NCI-H1694 treated with DMSO at 0.1 percent for 48 hours (cell line): ENCODE measurements around the gene CDC42SE2.
"Not testable (repeated sequence)": the region's sequence is repeated elsewhere in the genome, so short reads cannot be mapped to it uniquely, and the experiment has no call there.

ENCODE experiments used
- DNase-seq: peaks from one replicate; lab custom pipeline; 2025; lab: John Stamatoyannopoulos, UW

The CDC42SE2 gene

GRCh38 chr5:131366428-131366827 is 102.6 kb downstream of the CDC42SE2 start:
- DNase-seq: no peak

- no peak for DNase-seq
Measured at GRCh38 chr5:131367219-131367860, 103.5 kb downstream of the CDC42SE2 start.

- no peak for DNase-seq
Measured at GRCh38 chr5:131368866-131369265, 105.0 kb downstream of the CDC42SE2 start.

GRCh38 chr5:131369558-131369957 is 105.7 kb downstream of the CDC42SE2 start:
- no peak for DNase-seq

- DNase-seq: no peak
Measured at GRCh38 chr5:131371835-131372234, 108.0 kb downstream of the CDC42SE2 start.

- no peak for DNase-seq
Measured at GRCh38 chr5:131373265-131373664, 109.4 kb downstream of the CDC42SE2 start.

DNA sequence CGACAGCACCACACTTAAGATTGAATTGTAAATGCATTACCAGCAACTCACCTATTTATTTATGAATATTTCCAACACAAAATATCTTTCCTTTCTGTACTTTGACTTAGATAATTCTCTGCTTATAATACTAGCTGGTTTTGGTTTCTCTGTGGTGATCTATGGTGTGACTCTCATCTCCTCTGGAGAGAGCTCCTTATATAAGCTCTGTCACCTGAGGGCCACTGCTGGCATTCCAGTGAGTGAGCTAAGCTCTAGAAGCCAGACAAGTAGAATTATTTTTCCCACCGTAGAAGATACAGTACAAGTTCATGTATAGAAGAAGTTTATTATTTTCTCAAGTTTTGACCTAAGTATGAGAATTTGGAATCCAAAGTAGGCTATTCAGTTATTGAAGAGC is 111.5 kb downstream of the CDC42SE2 start:
- DNase-seq: no peak

GRCh38 chr5:131377346-131377745 is 113.5 kb downstream of the CDC42SE2 start:
- DNase-seq: no peak

GRCh38 chr5:131377785-131378325 is 114.0 kb downstream of the CDC42SE2 start:
- DNase-seq: no peak

DNA sequence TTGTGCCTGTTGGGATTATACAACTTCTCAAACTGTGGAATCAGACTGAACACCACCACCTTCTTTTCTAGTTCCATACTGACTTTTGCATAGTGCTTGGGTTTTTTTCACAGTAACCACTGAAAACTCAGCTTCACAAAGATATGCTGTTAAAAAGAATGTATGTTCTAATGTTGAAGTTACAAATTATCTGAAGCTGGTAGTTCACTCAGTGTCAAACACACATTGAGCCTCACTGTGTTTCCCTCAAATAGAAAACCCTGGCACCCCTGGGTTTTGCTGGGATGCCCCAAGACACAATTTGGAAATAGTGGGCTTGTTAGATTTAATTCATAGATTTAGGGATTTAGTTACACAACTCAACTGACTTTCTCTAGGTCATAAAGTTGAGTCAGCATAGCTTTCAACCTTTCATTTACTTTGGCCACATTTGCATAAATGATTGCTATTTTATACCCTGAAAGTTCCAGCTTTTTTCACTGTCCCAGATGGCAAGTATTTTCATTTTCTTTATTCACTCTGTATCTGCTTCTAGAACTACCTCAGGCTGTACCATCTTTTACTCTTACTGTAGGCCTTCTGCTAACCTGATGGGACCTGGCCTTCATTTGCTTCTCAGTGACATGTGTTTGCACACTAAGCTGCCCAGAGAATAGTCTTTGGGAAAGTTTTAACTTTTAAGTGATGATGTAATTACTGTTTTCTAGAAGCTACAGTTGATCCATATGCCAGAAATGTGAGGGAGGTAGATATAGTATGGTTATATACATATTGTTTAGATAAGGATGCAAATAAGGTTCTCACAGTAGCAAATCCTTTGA is 115.1 kb downstream of the CDC42SE2 start:
- no peak for DNase-seq

- no peak for DNase-seq
Measured at GRCh38 chr5:131379723-131380122, 115.9 kb downstream of the CDC42SE2 start.

DNA sequence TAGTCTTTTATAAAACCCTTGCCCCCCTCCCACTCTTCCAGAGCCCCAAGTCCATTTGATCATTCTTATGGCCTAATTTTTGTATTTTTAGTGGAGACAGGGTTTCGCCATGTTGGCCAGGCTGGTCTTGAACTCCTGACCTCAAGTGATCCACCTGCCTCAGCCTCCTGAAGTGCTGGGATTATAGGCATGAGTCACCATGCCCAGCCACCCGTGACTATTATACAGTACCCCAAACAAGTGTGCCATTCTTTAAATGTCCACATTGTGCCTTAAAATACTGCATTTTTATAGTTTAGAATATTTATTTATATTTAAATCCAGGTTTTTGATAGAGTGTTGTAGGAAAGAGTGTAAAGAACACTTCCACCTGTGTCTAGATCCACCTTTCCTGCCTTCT is 116.4 kb downstream of the CDC42SE2 start:
- DNase-seq: not testable (repeated sequence)

DNA sequence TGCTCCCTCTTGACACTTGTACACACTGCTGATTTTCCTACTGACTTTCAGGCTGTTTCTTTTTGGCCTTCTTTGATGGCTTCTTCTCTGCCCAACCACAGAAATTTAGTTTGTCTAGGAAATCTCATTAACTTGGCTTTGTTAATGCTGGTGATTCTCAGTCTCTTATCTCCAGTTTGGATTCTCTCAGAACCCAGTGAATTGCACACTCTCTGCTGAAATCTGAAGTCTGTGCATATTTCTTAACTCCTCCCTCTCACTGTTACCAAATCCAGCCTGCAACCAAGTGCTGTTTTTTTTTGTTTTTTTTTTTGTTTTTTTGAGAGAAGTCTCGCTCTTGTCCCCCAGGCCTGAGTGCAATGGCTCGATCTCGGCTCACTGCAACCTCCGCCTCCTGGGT is 117.2 kb downstream of the CDC42SE2 start:
- DNase-seq: no peak

DNA sequence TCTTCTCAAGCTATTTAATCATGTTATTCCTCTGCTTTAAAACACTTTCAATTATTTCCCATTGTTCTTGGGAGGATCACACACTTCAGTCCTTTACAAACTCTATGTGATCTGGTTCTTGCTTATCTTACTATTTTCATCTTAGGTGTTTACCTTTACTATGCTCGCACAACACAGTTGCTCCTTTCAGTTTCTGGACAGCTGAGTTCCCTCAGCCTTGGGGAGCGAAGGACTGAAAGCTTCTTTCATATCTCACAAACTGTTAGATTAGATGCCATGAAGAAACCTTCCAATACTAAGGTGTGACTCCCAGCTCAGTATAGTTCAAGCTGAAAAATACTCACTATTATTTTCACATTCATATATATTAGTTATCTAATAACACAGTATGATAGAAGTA is 117.9 kb downstream of the CDC42SE2 start:
- DNase-seq: no peak

- peak; percentile 5 for DNase-seq
Measured at GRCh38 chr5:131382407-131383395, 118.8 kb downstream of the CDC42SE2 start.

DNA sequence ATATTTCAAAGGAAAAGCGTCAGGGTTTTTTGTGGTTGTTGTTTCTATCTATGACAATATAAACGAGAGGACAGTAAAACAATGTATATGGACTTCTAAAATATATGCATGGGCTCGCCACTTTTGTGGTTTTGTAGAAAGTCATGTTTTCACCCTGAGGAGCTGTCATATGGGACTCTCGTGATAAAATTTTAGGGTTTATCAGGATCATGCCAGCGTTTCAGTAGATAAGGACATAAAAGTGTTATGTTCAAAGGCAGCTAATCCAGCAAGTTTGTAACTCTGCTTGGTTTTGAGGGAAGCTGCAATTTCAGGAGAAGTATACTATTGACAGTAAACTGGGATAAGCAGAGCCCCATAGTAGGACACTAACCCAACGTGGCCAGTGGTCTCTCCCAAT is 120.3 kb downstream of the CDC42SE2 start:
- DNase-seq: no peak

DNA sequence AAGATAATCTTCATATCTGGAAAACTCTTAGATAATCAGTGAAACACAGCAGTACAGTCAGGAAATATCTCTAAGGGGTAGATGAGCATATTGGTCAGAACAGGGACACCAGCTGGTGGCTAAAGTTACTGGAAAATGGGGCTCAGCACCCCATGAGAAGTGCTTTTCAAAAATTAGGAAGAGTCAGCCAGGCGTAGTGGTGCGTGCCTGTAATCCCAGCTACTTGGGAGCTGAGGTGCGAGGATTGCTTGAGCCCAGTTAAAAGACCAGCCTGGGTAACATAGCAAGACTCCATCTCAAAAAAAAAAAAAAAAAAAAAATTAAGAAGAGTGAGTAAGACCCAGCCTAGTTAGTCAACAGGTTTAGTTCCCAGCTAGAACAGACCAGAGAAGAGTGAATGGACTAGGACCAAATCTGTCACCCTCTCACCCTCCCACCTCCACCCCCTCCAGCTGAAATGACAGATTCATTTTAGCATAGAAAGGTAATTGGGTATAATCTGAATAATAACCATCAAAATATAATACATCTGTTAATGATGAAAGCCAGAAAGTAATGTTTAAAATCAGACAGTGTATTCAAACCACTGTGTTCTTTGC is 120.9 kb downstream of the CDC42SE2 start:
- no peak for DNase-seq

- DNase-seq: no peak
Measured at GRCh38 chr5:131386124-131386523, 122.3 kb downstream of the CDC42SE2 start.

DNA sequence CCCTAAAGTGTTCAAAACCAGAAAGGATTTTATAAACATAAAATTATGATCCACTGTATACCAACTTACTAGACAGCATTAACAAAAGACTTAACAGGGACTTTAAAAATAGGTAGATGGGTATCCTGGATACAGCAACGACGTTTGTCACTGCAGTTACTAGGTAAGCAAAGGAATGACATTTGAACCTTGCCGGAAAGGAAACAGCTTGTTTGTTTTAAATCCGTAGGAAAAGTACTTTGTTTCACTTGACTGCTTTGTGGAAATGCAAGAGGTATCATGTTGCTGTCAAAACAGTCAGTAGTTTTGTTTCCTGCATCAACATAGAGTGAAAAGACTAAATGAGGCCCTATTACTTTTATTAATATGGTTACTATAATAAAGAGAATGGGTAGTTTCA is 122.9 kb downstream of the CDC42SE2 start:
- no peak for DNase-seq

DNA sequence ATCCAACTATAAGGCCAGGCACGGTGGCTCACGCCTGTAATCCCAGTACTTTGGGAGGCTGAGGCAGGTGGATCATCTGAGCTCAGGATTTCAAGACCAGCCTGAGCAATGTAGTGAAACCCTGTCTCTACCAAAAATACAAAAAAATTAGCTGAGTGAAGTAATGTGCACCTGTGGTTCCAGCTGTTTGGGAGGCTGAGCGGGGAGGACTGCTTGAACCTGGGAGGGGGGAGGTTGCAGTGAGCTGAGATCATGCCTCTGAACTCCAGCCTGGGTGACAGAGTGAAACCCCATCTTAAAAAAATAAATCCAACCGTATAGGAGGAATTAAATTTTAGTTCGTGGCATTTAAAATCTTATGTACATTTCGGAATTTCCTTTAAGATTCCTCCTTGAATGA is 123.4 kb downstream of the CDC42SE2 start:
- no peak for DNase-seq

- no peak for DNase-seq
Measured at GRCh38 chr5:131389096-131389868, 125.4 kb downstream of the CDC42SE2 start.
